Measurements from ENCODE around the gene SLC26A8.

The SLC26A8 gene

GRCh38 chr6:36063318-36064060 is 39.0 kb upstream of the SLC26A8 start:
- no peak for DNase-seq (ENCODE audit: low read depth)
- no peak overlapping the region for H3K4me3 ChIP-seq (ENCODE audit: low read depth, low read length)
- TF ChIP-seq, protein P1, sequence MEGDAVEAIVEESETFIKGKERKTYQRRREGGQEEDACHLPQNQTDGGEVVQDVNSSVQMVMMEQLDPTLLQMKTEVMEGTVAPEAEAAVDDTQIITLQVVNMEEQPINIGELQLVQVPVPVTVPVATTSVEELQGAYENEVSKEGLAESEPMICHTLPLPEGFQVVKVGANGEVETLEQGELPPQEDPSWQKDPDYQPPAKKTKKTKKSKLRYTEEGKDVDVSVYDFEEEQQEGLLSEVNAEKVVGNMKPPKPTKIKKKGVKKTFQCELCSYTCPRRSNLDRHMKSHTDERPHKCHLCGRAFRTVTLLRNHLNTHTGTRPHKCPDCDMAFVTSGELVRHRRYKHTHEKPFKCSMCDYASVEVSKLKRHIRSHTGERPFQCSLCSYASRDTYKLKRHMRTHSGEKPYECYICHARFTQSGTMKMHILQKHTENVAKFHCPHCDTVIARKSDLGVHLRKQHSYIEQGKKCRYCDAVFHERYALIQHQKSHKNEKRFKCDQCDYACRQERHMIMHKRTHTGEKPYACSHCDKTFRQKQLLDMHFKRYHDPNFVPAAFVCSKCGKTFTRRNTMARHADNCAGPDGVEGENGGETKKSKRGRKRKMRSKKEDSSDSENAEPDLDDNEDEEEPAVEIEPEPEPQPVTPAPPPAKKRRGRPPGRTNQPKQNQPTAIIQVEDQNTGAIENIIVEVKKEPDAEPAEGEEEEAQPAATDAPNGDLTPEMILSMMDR (IDR thresholded peaks at IDR 0.05; ENCODE audit: insufficient read depth, low read depth, low read length, missing control alignments), result no peak

- no peak for DNase-seq (ENCODE audit: low read depth)
- H3K4me3 ChIP-seq (ENCODE audit: low read depth, low read length), result no peak overlapping the region
- TF ChIP-seq, protein P1 (IDR thresholded peaks at IDR 0.05; ENCODE audit: insufficient read depth, low read depth, low read length, missing control alignments), result no peak
Observed at GRCh38 chr6:36062247-36062646, 37.8 kb upstream of the SLC26A8 start.

DNA sequence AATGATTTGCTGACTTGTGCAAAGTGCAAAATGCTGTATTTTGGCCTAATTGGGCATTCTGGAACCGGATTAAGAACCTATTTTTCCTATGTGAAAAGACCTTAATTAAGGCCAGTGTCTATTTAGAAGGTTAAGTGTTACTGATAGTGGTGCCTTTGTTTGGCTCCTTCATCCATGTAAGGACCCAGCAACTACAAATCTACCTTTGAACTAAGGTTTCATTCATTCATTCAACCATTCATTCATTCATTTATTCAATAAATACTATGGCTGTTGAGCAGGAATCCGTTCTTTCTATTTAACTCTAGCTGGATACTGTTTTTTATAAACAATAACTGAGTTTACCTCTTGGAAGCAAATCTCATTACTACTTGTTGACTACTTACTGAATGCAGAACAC is 36.8 kb upstream of the SLC26A8 start:
- TF ChIP-seq, protein P1 (IDR thresholded peaks at IDR 0.05; ENCODE audit: insufficient read depth, low read depth, low read length, missing control alignments), result no peak
- no peak overlapping the region for H3K4me3 ChIP-seq (ENCODE audit: low read depth, low read length)
- no peak for DNase-seq (ENCODE audit: low read depth)

DNA sequence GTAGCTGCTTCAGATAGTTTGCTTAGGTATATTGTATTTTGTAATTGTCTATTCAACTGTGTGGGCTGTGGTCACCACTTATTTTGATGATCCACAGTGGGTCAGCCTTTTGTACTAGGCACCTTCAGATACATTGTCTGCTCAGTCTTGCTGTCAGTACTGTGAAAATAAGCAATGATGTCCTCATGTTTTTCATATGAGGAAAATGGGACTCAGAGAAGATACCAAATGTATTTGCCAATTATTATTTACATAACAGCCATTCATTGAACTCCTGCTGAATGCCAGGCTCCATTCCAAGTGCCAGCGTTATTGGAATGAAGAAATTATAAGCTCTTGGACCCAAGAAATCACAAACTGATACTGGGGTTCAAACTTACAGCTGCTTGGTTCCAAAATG is 31.7 kb upstream of the SLC26A8 start:
- TF ChIP-seq, protein P1 (IDR thresholded peaks at IDR 0.05; ENCODE audit: insufficient read depth, low read depth, low read length, missing control alignments), result no peak
- no peak for DNase-seq (ENCODE audit: low read depth)
- no peak overlapping the region for H3K4me3 ChIP-seq (ENCODE audit: low read depth, low read length)

DNA sequence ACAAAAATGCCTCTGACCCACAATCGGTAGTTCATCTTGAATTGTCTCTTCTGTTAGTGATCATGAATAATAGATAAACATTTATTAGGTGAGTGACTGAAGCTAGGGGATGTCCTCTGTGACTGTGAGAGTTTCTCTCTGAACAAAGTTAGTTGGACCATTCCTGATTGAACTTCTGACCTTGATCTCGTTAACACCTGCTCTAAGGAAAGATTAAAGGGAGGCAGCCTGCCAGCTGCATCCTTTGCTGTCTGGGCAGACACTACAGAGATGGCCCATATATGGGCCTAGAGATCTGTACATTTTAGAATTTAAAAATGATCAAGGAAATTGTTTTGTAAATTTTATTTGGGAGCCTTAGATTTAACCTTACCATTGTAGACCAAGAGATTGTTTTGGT is 30.5 kb upstream of the SLC26A8 start:
- DNase-seq (ENCODE audit: low read depth), result no peak
- TF ChIP-seq, protein P1 (IDR thresholded peaks at IDR 0.05; ENCODE audit: insufficient read depth, low read depth, low read length, missing control alignments), result no peak
- H3K4me3 ChIP-seq (ENCODE audit: low read depth, low read length), result no peak overlapping the region

- DNase-seq (ENCODE audit: low read depth), result no peak
- H3K4me3 ChIP-seq (ENCODE audit: low read depth, low read length), result no peak overlapping the region
- TF ChIP-seq, protein P1 (IDR thresholded peaks at IDR 0.05; ENCODE audit: insufficient read depth, low read depth, low read length, missing control alignments), result no peak
Observed at GRCh38 chr6:36054415-36054814, 30.0 kb upstream of the SLC26A8 start.

DNA sequence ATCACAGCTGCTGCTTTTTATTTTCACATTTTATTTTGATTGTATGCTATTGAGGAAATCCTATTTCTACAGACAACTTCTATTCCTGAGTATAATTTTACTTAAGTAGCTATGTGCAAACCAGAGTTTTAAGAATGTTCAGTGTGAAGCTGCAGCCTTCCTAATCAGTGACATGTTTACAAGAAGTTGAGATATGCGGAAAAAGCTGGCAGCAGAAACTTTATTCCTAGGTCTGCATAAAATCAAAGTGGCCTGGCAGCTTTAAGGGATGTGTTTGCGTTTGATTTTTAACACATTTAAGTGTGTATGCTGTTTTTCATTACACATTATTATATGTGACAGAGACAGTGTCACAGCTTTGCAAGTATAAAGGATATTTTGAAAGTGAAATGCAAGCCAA is 29.4 kb upstream of the SLC26A8 start:
- no peak for DNase-seq (ENCODE audit: low read depth)
- TF ChIP-seq, protein P1 (IDR thresholded peaks at IDR 0.05; ENCODE audit: insufficient read depth, low read depth, low read length, missing control alignments), result no peak
- H3K4me3 ChIP-seq (ENCODE audit: low read depth, low read length), result no peak overlapping the region
